Duodenal mucosa (tissue), 2 donors: ENCODE results near the gene HAP1.

ENCODE experiments used
- H3K27ac ChIP-seq: one replicate; pipeline ENCODE4 v1.7.0; 2013; ENCODE audit warnings: low read depth, low read length
- H3K27me3 ChIP-seq, 2 donors: one replicate each; pipeline ENCODE4 v1.7.0; 2013; ENCODE audit warnings: low read length in 2 of 2, control low read depth in 1 of 2; ENCODE audit not compliant: insufficient read depth in 2 of 2, control insufficient read depth in 1 of 2
- H3K36me3 ChIP-seq, 2 donors: one replicate each; pipeline ENCODE4 v1.7.0; 2013; ENCODE audit warnings: low read length in 2 of 2, control low read depth in 1 of 2; ENCODE audit not compliant: insufficient read depth in 2 of 2, control insufficient read depth in 1 of 2
- H3K4me1 ChIP-seq, 2 donors: one replicate each; pipeline ENCODE4 v1.7.0; 2013; ENCODE audit warnings: low read length in 2 of 2, control low read depth in 1 of 2; ENCODE audit not compliant: insufficient read depth in 2 of 2, control insufficient read depth in 1 of 2
- H3K4me3 ChIP-seq, 2 donors: one replicate each; pipeline ENCODE4 v1.7.0; 2013; ENCODE audit warnings: low read length in 2 of 2, low read depth in 1 of 2
- H3K9ac ChIP-seq, 2 donors: one replicate each; pipeline ENCODE4 v1.7.0; 2013; ENCODE audit warnings: low read length in 2 of 2, low read depth in 1 of 2
- H3K9me3 ChIP-seq, 2 donors: one replicate each; pipeline ENCODE4 v1.7.0; 2013; ENCODE audit warnings: low read length in 2 of 2, control low read depth in 1 of 2; ENCODE audit not compliant: control insufficient read depth in 1 of 2

Gene HAP1

DNA sequence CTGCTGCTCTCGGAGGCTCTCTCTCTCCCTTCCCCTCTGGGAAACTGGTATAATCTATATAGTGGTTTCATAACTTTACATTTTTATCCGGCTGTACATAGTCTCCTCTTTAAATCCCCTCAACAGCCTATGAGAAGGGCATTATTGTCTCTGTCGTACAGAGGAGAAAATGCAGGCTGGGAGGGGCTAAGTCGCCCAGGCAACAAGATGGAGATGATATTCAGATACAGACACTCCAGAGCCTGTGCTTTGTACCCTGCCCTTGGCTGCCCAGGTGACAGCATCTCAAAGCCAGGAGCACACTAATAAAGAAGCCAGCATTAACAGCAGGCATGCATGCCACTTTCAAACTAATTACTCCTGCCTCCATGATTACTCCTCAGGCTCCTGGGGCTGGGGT lies 50.4 kb downstream of the HAP1 start:
- no peaks in the 10 kb centered on the region for H3K27me3 ChIP-seq
- peaks cover 0 to 11% of the 10 kb centered on the region in 2 donors for H3K4me1 ChIP-seq
- H3K9me3 ChIP-seq, result no peaks in the 10 kb centered on the region
- no peak overlapping the region for H3K27ac ChIP-seq
- H3K9ac ChIP-seq, result no peak overlapping the region
- H3K4me3 ChIP-seq, result no peak overlapping the region
- no peaks in the 10 kb centered on the region for H3K36me3 ChIP-seq

DNA sequence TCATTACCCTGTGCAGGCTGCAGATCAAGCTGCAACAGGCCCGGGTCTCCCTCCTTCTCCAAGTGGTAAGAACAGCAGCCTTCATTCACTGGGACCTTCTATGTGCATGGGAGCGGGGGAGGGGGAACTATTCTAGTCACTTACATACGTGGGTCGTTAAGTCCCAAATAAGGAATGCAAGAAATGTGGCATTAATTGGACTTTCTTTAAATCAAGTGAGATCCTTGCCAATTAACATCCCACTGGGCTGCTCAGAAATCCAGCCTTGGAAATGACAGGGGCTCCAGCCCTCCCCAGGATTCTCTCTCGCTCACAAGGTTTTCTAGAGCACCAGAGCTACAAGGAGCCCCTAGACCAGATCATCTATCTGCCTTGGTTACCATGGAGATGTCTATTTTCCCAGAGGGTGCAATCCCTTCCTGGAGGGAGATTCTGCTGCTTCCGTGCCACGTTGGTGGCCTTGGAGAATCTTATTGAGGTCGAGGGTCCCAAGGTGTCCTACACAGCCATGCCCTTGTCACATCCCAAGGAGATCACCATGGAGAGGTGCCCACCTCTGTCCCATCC lies 50.9 kb downstream of the HAP1 start:
- Histone ChIP-seq H3K27ac (no peak overlapping the region), H3K27me3 (no peaks in the 10 kb centered on the region), H3K36me3 (no peaks in the 10 kb centered on the region), H3K4me3 (no peak overlapping the region), H3K9me3 (no peaks in the 10 kb centered on the region), H3K9ac (no peak overlapping the region), H3K4me1 (peaks cover under 1 to 16% of the 10 kb centered on the region in 2 donors)

DNA sequence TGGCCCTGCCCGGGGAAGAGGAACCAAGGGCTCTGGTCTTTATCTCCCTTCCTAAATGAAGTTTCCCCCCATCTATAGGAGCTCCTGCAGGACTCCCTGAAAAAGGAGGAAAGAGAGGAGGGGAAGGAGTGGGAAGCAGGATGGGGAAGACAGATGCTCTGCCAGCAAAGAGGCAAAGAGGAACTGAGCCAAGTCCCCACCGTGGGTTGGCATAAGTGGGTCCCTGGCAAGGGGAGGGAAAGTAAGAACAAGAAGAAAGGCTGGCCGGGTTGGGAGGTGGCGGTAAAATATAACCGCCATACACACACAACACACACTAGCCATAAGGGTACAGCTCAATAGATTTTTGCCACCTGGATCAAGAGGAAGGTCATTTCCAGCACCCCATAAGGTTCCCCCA lies 51.8 kb downstream of the HAP1 start:
- Histone ChIP-seq H3K36me3 (no peaks in the 10 kb centered on the region), H3K27ac (no peak overlapping the region), H3K4me3 (no peak overlapping the region), H3K4me1 (peaks cover 5 to 14% of the 10 kb centered on the region in 2 donors), H3K9me3 (no peaks in the 10 kb centered on the region), H3K27me3 (no peaks in the 10 kb centered on the region), H3K9ac (no peak overlapping the region)

DNA sequence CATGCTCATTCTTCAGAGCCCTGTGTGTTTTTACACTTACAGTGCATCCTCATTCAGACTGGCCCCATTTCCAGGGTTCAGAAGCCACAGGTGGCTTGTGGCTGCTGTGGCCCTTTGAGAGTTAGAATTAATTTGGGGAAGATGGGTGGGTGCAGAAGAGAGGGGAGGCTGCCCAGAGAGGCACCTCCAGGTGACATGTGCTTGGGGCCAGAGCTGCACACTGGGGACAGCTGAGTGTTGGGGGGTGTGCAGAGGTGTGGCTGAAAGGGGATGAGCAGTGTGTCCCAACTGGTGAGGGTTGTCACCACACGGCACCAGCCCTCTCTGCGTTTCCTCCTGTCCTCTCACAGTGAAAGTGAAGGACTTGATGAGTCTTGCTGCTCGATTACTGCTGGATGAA lies 52.7 kb downstream of the HAP1 start:
- Histone ChIP-seq H3K27me3 (no peaks in the 10 kb centered on the region), H3K4me1 (peaks cover 5 to 17% of the 10 kb centered on the region in 2 donors), H3K4me3 (no peak overlapping the region), H3K36me3 (no peaks in the 10 kb centered on the region), H3K9me3 (no peaks in the 10 kb centered on the region), H3K27ac (no peak overlapping the region), H3K9ac (no peak overlapping the region)

DNA sequence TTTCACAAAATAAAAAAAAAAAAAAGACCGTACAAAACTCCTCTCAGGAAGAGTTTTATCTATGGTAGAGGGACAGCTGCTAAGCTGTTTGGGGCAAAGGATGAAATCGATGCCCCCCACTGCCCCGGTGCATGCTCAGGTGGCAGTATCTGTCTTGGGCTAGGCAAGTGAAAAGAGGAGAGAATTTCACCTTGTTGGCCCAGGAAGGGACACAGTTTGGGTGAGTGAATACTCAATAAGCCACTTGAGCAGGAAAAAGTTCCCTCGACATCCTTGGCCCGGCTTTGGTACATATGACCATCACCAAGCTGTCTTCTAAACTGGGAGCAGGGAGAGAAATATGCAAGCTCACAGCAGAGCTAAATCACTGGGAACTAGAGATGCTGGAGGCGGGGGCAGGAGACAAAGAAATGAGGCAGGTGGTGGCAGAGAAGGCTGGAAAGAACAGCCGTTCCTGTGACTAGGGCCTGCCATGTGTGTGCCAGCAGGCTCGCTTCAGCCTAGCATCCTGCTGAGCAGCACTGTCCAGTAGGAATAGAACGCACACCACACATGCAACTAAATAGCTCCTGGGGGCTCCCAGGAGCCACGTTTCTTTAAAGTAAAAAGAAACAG lies 53.9 kb downstream of the HAP1 start:
- Histone ChIP-seq H3K27me3 (no peaks in the 10 kb centered on the region), H3K4me1 (peaks cover 15 to 27% of the 10 kb centered on the region in 2 donors), H3K27ac (no peak overlapping the region), H3K9me3 (no peaks in the 10 kb centered on the region), H3K4me3 (no peak overlapping the region), H3K9ac (no peak overlapping the region), H3K36me3 (no peaks in the 10 kb centered on the region)

DNA sequence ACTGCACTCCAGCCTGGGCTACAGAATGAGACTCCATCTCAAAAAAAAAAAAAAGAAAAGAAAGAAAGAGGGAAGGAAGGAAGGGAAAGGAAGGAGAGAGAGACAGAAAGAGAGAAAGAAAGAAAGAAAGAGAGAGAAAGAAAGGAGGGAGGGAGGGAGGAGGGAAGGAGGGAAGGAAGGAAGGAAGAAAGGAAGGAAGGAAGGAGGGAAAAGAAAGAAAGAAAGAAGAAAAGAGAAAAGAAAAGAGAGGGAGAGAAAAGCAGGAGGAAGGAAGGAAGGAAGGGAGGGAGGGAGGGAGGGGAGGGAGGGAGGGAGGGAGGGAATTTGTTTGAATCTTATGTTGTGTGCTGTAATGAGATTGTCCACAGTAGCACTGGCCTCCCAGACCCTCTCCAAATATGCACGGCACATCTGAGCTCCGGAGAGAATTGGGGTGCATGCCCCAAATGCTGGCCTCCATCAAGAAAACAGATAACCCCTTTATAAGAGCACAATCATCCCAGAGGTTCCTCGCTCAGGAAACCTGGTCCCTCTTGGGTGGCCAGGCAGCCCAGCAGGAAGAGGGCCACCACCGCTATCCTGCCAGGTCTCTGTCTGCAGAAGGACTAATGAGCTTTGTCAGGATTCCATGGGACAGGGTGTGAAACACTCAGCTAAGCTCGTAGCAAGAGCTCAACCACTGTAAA lies 54.6 kb downstream of the HAP1 start:
- Histone ChIP-seq H3K4me1 (peaks cover 15 to 27% of the 10 kb centered on the region in 2 donors), H3K27me3 (no peaks in the 10 kb centered on the region), H3K4me3 (no peak overlapping the region), H3K36me3 (no peaks in the 10 kb centered on the region), H3K9ac (no peak overlapping the region), H3K9me3 (no peaks in the 10 kb centered on the region), H3K27ac (no peak overlapping the region)

DNA sequence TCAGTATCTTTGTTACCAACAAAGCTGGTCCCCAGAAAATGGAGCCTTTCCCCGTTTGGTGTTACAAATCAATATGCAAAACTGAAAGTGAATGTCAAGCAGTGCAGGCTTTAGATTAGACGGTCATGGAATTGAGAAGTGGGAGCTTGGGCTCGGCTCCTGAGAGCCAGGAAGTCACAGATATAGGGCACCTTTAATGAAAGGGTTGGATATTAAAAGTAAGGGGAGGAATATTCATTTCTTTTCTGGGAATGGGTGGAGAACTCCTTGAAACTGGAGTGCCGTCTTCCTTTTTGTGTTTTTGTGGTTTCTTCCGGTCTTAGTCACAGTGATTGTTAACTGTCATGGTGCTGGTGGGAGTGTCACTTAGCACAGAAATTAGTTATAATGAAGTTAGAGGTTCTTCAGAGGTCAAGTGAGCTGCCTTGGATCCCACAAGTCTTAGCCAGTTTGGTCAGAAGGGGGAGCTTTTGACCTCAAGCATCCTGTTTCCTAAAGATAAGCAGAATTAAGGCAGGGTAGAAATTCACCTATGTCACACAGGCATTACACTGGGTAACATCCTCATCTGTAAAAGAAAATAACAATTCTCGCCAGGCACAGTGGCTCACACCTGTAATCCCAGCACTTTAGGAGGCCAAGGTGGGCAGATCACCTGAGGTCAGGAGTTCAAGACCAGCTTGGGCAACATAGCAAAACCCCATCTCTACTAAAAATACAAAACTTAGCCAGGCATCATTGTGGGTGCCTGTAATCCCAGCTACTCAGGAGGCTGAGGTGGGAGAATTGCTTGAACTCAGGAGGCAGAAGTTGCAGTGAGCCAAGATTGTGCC lies 55.3 kb downstream of the HAP1 start:
- Histone ChIP-seq H3K4me3 (peak overlapping the region; percentile 57 to 68), H3K9me3 (no peaks in the 10 kb centered on the region), H3K4me1 (peaks cover 15 to 27% of the 10 kb centered on the region in 2 donors), H3K27me3 (no peaks in the 10 kb centered on the region), H3K9ac (peak overlapping the region; percentile 28 to 64), H3K27ac (peak overlapping the region; percentile 63), H3K36me3 (no peaks in the 10 kb centered on the region)

DNA sequence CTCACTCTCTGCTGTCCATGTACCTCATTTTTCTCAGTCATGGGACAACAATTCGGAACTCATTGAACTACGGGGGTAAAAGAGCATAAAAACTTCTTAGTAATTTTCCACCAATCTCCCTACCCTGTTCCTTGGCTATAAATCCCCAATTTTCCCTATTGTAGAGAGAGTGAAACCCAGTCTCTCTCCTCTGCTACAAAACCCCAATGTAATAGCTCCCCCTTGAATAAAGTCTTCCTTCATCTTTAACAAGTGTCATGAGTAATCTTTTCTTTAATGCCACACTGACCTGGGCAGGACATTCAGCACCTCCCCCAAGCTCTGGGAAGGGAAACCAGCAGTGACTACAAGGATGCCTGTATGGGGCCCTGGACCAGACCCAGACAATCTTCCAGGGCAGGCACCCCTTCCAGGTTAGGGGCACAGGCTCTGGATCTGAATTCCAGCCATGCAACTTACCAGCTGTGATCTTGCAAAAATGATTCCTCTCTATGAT lies 56.0 kb downstream of the HAP1 start:
- H3K36me3 ChIP-seq, result no peaks in the 10 kb centered on the region
- H3K27ac ChIP-seq, result peak overlapping the region; percentile 63
- H3K9ac ChIP-seq, result peak overlapping the region; percentile 28 to 64
- H3K4me3 ChIP-seq, result peak overlapping the region; percentile 57 to 68
- H3K9me3 ChIP-seq, result no peaks in the 10 kb centered on the region
- H3K4me1 ChIP-seq, result peaks cover 15 to 27% of the 10 kb centered on the region in 2 donors
- H3K27me3 ChIP-seq, result no peaks in the 10 kb centered on the region

DNA sequence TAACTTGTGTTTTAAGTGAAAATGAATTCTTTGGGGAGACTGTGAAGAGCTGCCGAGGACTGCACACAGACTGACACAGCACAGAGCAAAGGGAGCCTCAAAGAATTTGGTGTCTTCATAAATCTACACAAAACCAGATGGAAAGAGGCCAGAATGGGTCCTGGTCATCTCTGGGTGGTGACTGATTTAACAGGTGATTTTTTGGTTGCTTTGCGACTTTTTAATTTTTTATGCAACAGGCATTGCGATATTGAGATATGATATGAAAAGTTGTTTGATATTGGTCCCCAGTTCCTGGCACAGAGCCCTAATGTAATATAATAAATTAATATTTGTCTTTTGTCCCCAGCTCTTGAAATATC lies 58.4 kb downstream of the HAP1 start:
- Histone ChIP-seq H3K27ac (no peak overlapping the region), H3K4me3 (no peak overlapping the region), H3K9ac (no peak overlapping the region)

More for the DNA sequence above, 58.4 kb downstream of the HAP1 start:
- Histone ChIP-seq H3K9me3 (no peaks in the 10 kb centered on the region), H3K27me3 (no peaks in the 10 kb centered on the region), H3K36me3 (no peaks in the 10 kb centered on the region), H3K4me1 (peaks cover 15 to 27% of the 10 kb centered on the region in 2 donors)
